ENCODE results near the gene FRS3.

FRS3 gene

DNA sequence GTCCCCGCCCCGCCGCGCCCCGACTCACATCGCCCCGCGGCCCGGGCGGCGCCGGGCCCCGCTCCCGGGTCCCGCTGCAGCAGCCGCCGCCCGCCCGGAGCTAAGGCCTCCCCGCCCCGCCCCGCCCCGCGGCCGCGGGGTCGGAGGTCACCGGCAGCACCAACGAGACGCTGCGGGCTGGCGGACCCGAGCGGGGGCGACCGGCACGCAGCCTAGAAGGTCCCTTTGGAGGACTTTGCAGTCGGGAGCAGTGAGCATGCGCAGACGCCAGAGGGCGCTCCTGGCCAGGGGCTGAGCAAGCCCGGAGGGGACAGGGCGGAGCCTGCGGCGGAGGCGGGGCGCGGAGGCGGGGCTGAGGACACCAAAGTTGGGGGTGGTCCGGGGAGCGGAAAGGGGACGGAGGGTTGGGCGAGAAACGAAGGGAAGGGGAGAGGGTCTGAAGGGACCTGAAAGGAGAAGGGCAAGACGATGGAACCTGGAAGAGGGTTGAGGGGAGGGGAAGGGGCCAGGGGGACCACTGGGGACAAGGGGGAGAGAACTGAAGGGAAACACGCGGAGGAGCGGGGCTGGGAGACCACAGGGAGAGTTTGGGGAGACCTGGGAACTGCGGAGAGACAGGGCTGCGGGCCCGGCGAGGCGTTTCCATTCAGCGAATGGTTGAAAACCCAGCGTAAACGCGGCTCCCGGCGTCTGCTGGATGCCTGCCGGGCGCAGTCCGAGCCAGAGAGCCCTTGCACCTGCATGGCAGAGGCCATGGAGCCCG is at the start of gene FRS3 (continued):
- TF ChIP-seq ZNF280D (tag by site-specific recombination; IDR thresholded peaks at IDR 0.05) (no peak), ZNF2 (tag by site-specific recombination; IDR thresholded peaks at IDR 0.05) (peak; percentile 39; the same call in 1 of the 2 replicates), ZNF660 (tag by site-specific recombination; IDR thresholded peaks at IDR 0.05) (peak; percentile 97), EGR2 (tag by site-specific recombination; IDR thresholded peaks at IDR 0.05; ENCODE audit: low read depth) (peak; percentile 85), ZNF791 (tag by site-specific recombination; IDR thresholded peaks at IDR 0.05) (no peak), ZNF677 (tag by site-specific recombination; IDR thresholded peaks at IDR 0.05) (no peak), KLF10 (tag by site-specific recombination; IDR thresholded peaks at IDR 0.05) (peak; percentile 75), SP7 (tag by site-specific recombination; IDR thresholded peaks at IDR 0.05) (peak; percentile 82), ZNF529 (tag by site-specific recombination; IDR thresholded peaks at IDR 0.05; ENCODE audit: insufficient replicate concordance) (no peak), ZNF175 (tag by site-specific recombination; IDR thresholded peaks at IDR 0.05) (no peak), ZNF202 (tag by site-specific recombination; IDR thresholded peaks at IDR 0.05; ENCODE audit: borderline replicate concordance) (no peak), ATF2 (tag by site-specific recombination; IDR thresholded peaks at IDR 0.05; ENCODE audit: low read depth) (no peak), ZNF223 (tag by site-specific recombination; IDR thresholded peaks at IDR 0.05) (no peak), SCRT2 (tag by site-specific recombination; IDR thresholded peaks at IDR 0.05) (no peak), ZNF169 (tag by site-specific recombination; IDR thresholded peaks at IDR 0.05) (no peak), CTCF (tag by site-specific recombination; IDR thresholded peaks at IDR 0.05) (peak; percentile 98), ZNF530 (tag by site-specific recombination; IDR thresholded peaks at IDR 0.05; ENCODE audit: low read depth) (no peak), ZNF596 (tag by site-specific recombination; IDR thresholded peaks at IDR 0.05) (no peak), ZNF155 (tag by site-specific recombination; IDR thresholded peaks at IDR 0.05) (no peak)
- TF ChIP-seq, protein P1, sequence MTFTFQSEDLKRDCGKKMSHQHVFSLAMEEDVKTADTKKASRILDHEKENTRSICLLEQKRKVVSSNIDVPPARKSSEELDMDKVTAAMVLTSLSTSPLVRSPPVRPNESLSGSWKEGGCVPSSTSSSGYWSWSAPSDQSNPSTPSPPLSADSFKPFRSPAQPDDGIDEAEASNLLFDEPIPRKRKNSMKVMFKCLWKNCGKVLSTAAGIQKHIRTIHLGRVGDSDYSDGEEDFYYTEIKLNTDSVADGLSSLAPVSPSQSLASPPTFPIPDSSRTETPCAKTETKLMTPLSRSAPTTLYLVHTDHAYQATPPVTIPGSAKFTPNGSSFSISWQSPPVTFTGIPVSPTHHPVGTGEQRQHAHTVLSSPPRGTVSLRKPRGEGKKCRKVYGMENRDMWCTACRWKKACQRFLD (tag by site-specific recombination; IDR thresholded peaks at IDR 0.05) = no peak
- TF ChIP-seq, protein P2, sequence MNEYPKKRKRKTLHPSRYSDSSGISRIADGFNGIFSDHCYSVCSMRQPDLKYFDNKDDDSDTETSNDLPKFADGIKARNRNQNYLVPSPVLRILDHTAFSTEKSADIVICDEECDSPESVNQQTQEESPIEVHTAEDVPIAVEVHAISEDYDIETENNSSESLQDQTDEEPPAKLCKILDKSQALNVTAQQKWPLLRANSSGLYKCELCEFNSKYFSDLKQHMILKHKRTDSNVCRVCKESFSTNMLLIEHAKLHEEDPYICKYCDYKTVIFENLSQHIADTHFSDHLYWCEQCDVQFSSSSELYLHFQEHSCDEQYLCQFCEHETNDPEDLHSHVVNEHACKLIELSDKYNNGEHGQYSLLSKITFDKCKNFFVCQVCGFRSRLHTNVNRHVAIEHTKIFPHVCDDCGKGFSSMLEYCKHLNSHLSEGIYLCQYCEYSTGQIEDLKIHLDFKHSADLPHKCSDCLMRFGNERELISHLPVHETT (tag by site-specific recombination; IDR thresholded peaks at IDR 0.05) = peak; percentile 53; the same call in 1 of the 2 replicates
- TF ChIP-seq, protein P3, sequence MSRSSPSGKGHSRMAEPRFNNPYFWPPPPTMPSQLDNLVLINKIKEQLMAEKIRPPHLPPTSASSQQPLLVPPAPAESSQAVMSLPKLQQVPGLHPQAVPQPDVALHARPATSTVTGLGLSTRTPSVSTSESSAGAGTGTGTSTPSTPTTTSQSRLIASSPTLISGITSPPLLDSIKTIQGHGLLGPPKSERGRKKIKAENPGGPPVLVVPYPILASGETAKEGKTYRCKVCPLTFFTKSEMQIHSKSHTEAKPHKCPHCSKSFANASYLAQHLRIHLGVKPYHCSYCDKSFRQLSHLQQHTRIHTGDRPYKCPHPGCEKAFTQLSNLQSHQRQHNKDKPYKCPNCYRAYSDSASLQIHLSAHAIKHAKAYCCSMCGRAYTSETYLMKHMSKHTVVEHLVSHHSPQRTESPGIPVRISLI (tag by site-specific recombination; IDR thresholded peaks at IDR 0.05) = no peak
- TF ChIP-seq, protein P4, sequence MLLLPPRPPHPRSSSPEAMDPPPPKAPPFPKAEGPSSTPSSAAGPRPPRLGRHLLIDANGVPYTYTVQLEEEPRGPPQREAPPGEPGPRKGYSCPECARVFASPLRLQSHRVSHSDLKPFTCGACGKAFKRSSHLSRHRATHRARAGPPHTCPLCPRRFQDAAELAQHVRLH (tag by site-specific recombination; IDR thresholded peaks at IDR 0.05) = no peak
- TF ChIP-seq, protein P5, sequence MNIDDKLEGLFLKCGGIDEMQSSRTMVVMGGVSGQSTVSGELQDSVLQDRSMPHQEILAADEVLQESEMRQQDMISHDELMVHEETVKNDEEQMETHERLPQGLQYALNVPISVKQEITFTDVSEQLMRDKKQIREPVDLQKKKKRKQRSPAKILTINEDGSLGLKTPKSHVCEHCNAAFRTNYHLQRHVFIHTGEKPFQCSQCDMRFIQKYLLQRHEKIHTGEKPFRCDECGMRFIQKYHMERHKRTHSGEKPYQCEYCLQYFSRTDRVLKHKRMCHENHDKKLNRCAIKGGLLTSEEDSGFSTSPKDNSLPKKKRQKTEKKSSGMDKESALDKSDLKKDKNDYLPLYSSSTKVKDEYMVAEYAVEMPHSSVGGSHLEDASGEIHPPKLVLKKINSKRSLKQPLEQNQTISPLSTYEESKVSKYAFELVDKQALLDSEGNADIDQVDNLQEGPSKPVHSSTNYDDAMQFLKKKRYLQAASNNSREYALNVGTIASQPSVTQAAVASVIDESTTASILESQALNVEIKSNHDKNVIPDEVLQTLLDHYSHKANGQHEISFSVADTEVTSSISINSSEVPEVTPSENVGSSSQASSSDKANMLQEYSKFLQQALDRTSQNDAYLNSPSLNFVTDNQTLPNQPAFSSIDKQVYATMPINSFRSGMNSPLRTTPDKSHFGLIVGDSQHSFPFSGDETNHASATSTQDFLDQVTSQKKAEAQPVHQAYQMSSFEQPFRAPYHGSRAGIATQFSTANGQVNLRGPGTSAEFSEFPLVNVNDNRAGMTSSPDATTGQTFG (tag by site-specific recombination; IDR thresholded peaks at IDR 0.05; ENCODE audit: borderline replicate concordance) = no peak
- TF ChIP-seq, protein P6, sequence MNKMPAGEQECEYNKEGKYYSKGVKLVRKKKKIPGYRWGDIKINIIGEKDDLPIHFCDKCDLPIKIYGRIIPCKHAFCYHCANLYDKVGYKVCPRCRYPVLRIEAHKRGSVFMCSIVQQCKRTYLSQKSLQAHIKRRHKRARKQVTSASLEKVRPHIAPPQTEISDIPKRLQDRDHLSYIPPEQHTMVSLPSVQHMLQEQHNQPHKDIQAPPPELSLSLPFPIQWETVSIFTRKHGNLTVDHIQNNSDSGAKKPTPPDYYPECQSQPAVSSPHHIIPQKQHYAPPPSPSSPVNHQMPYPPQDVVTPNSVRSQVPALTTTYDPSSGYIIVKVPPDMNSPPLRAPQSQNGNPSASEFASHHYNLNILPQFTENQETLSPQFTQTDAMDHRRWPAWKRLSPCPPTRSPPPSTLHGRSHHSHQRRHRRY (tag by site-specific recombination; IDR thresholded peaks at IDR 0.05) = no peak
